CD4-positive, alpha-beta T cell (primary cell): ENCODE results near the gene TIMP4. TPM values are rescaled to one million over a fixed set of nuclear protein-coding genes. Genes with fewer than 3 reads are reported as not detected.

ENCODE experiments used
- ATAC-seq: fragments of 200-7000 bp; cut with Tn5 transposase; one replicate; pipeline ENCODE4 v1.10.0; 2022; ENCODE audit warnings: mild to moderate bottlenecking; ENCODE audit not compliant: poor library complexity
- CTCF ChIA-PET: fragments of 350-600 bp; sonication (Branson Sonifier 250); formaldehyde crosslinking; loops from one replicate; lab custom pipeline; 2021; ENCODE audit warnings: antibody characterized with exemption, inconsistent platforms; lab: Charles Lee
- POLR2A ChIA-PET: fragments of 350-600 bp; sonication (Branson Sonifier 250); formaldehyde crosslinking; loops from one replicate; lab custom pipeline; 2021; ENCODE audit warnings: antibody characterized with exemption, inconsistent platforms; lab: Charles Lee
- DNase-seq, 14 experiments: peaks; one replicate each; pipeline ENCODE4 v3.0.0-alpha.2; 2013 to 2020; ENCODE audit warnings: mixed read lengths in 2 of 14
- H3K27ac ChIP-seq, 2 donors: one replicate each; pipeline versions ENCODE4 v1.5.1 to v1.7.0; 2013; ENCODE audit warnings: low read length in 2 of 2, low read depth in 1 of 2, mild to moderate bottlenecking in 1 of 2
- H3K27me3 ChIP-seq, 2 experiments: 1 replicate in 1 of 2; 2 replicates in 1 of 2; pipeline versions ENCODE4 v1.6.1 to v1.7.0; 2013; ENCODE audit warnings: low read length in 2 of 2, control low read depth in 1 of 2, mild to moderate bottlenecking in 1 of 2, moderate library complexity in 1 of 2; ENCODE audit not compliant: insufficient read depth in 2 of 2, control insufficient read depth in 1 of 2
- H3K36me3 ChIP-seq: one replicate; pipeline ENCODE4 v1.6.1; 2013; ENCODE audit warnings: low read length, control low read depth; ENCODE audit not compliant: insufficient read depth
- H3K4me1 ChIP-seq: one replicate; pipeline ENCODE4 v1.6.1; 2013; ENCODE audit warnings: low read length, control low read depth; ENCODE audit not compliant: insufficient read depth
- H3K4me3 ChIP-seq: one replicate; pipeline ENCODE4 v1.5.1; 2013; ENCODE audit warnings: mild to moderate bottlenecking, low read length, moderate library complexity
- H3K9me3 ChIP-seq, 2 experiments: 1 replicate in 1 of 2; 2 replicates in 1 of 2; pipeline versions ENCODE4 v1.6.1 to v1.7.0; 2013; ENCODE audit warnings: low read length in 2 of 2, mild to moderate bottlenecking in 2 of 2, control low read depth in 1 of 2, moderate library complexity in 1 of 2; ENCODE audit not compliant: control insufficient read depth in 1 of 2, insufficient read depth in 1 of 2
- H3K27ac Mint-ChIP-seq: one replicate; pipeline ENCODE4 v1.8.0; 2020; ENCODE audit warnings: mixed read lengths
- H3K27me3 Mint-ChIP-seq: one replicate; pipeline ENCODE4 v1.8.0; 2021; ENCODE audit warnings: mixed read lengths
- H3K36me3 Mint-ChIP-seq: one replicate; pipeline ENCODE4 v1.8.0; 2021; ENCODE audit warnings: low read depth, mixed read lengths
- H3K4me1 Mint-ChIP-seq: one replicate; pipeline ENCODE4 v1.8.0; 2021; ENCODE audit warnings: low read depth, mixed read lengths
- H3K4me3 Mint-ChIP-seq: one replicate; pipeline ENCODE4 v1.8.0; 2020; ENCODE audit warnings: mild to moderate bottlenecking, mixed read lengths
- H3K9me3 Mint-ChIP-seq: one replicate; pipeline ENCODE4 v1.8.0; 2020; ENCODE audit warnings: mixed read lengths
- intact Hi-C, 2 experiments: fragments of 100-400 bp; cut with DNase I in 1 of 2; cut with micrococcal nuclease in 1 of 2; formaldehyde crosslinking; loops; one replicate each; pipeline versions ENCODE4 v1.15.1 to v1.9.0; 2023 to 2025; cut with DNase I, micrococcal nuclease
- total RNA-seq, 174 experiments: library from RNA in 2 of 174; stranded (reverse) in 2 of 174; gene quantifications; one replicate each; pipeline ENCODE4 v1.2.3 and lab custom pipeline; 2021 to 2026
- TF ChIP-seq, protein P1 (sequence below): fragments of 200-600 bp; IDR thresholded peaks from one replicate; pipeline ENCODE4 v1.8.0; 2022; ENCODE audit warnings: antibody characterized with exemption, mild to moderate bottlenecking

Gene TIMP4
- total RNA-seq, 2 experiments from 2014 or later: not detected

DNA sequence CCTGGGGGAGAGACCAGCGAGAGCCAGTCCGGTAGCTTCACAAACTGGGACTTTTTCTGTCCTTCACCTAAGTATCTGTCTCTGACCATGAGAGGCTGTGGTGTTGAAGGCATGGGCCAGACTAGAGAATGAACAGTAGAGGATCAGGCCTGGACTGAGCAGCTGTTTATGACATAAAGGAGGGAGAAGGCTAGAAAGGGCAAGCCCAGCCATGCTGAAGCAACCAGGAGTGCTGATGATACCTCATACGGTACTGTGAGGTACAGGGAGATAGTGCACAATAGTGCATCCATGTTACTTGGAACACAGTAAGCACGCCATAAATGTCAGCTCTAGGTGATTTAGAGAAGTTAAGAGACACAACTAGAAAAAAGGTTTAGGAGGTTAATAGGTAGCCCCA lies 22.6 kb upstream of the TIMP4 start:
- H3K36me3 ChIP-seq: no peaks in the 10 kb centered on the region
- H3K4me1 ChIP-seq: peaks cover 2% of the 10 kb centered on the region
- no peaks in the 10 kb centered on the region for H3K9me3 ChIP-seq
- no peak overlapping the region for H3K4me3 ChIP-seq
- Mint-ChIP-seq H3K9me3 (no peaks in the 10 kb centered on the region), H3K4me3 (no peak overlapping the region), H3K27ac (no peak overlapping the region), H3K27me3 (no peaks in the 10 kb centered on the region), H3K36me3 (no peaks in the 10 kb centered on the region), H3K4me1 (no peaks in the 10 kb centered on the region)
- no peak overlapping the region for H3K27ac ChIP-seq
- ChIA-PET POLR2A (no interaction called here), CTCF (no interaction called here)
- DNase-seq (no peak), ATAC-seq (no peak)
- intact Hi-C loops: no loop called here
- TF ChIP-seq, protein P1, sequence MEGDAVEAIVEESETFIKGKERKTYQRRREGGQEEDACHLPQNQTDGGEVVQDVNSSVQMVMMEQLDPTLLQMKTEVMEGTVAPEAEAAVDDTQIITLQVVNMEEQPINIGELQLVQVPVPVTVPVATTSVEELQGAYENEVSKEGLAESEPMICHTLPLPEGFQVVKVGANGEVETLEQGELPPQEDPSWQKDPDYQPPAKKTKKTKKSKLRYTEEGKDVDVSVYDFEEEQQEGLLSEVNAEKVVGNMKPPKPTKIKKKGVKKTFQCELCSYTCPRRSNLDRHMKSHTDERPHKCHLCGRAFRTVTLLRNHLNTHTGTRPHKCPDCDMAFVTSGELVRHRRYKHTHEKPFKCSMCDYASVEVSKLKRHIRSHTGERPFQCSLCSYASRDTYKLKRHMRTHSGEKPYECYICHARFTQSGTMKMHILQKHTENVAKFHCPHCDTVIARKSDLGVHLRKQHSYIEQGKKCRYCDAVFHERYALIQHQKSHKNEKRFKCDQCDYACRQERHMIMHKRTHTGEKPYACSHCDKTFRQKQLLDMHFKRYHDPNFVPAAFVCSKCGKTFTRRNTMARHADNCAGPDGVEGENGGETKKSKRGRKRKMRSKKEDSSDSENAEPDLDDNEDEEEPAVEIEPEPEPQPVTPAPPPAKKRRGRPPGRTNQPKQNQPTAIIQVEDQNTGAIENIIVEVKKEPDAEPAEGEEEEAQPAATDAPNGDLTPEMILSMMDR: no peak
- no peaks in the 10 kb centered on the region for H3K27me3 ChIP-seq

DNA sequence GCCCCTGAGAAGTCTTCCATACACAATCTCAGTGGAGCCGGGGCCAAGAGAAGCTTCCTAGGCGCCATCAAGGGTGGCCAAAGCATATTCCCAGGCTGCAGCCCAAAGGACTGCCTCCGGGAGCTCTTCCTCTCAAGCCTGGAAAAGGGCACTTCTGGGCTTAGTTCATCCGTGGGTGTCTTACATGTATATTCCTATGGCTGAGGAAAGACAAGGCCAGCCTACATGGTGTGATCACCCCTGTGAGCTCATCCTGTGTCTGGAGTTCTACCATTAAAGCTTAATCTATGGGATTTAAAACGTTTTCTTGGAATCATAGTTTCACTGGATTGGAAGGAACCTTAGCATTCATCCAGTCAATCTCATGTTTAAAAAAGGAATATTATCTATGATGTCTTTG lies 21.9 kb upstream of the TIMP4 start:
- H3K4me3 ChIP-seq: no peak overlapping the region
- TF ChIP-seq, protein P1: no peak
- DNase-seq: no peak
- no peaks in the 10 kb centered on the region for H3K27me3 ChIP-seq
- Mint-ChIP-seq H3K4me3 (no peak overlapping the region), H3K27ac (no peak overlapping the region), H3K4me1 (no peaks in the 10 kb centered on the region), H3K36me3 (no peaks in the 10 kb centered on the region), H3K9me3 (no peaks in the 10 kb centered on the region), H3K27me3 (no peaks in the 10 kb centered on the region)
- intact Hi-C loops: no loop called here
- peaks cover 2% of the 10 kb centered on the region for H3K4me1 ChIP-seq
- H3K9me3 ChIP-seq: no peaks in the 10 kb centered on the region
- H3K36me3 ChIP-seq: no peaks in the 10 kb centered on the region
- no peak overlapping the region for H3K27ac ChIP-seq
- no peak for ATAC-seq
- ChIA-PET POLR2A (no interaction called here), CTCF (no interaction called here)

DNA sequence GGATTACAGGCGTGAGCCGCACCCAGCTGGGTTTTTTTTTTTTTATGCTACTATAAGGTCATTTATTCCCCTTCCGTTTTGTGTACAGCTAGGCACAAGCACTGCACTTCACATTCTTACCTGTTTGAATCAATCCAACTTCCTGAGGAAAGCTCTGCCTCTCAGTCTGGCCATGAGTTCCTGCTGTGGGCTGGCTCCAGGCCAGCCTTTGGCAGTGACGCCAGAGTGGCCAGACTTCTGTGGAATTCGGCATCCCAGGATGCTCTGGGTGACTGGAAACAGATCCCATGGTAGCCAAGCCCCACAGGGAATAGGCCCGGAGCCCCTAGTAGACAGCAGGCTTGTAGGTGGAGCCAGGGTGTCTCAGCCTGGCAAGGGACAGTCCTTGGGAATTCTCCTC lies 21.5 kb upstream of the TIMP4 start:
- ChIA-PET CTCF (no interaction called here), POLR2A (no interaction called here)
- H3K27ac ChIP-seq: no peak overlapping the region
- H3K36me3 ChIP-seq: no peaks in the 10 kb centered on the region
- H3K27me3 ChIP-seq: no peaks in the 10 kb centered on the region
- H3K36me3 Mint-ChIP-seq: no peaks in the 10 kb centered on the region
- H3K9me3 ChIP-seq: no peaks in the 10 kb centered on the region
- DNase-seq (no peak), ATAC-seq (no peak)
- no peak overlapping the region for H3K4me3 Mint-ChIP-seq
- H3K4me3 ChIP-seq: no peak overlapping the region
- peaks cover 2% of the 10 kb centered on the region for H3K4me1 ChIP-seq
- intact Hi-C loops: no loop called here
- H3K9me3 Mint-ChIP-seq: no peaks in the 10 kb centered on the region
- no peak overlapping the region for H3K27ac Mint-ChIP-seq
- TF ChIP-seq, protein P1: no peak
- no peaks in the 10 kb centered on the region for H3K27me3 Mint-ChIP-seq
- H3K4me1 Mint-ChIP-seq: no peaks in the 10 kb centered on the region
